Stimulated activated CD8-positive, alpha-beta memory T cell treated with anti-CD3 and anti-CD28 coated beads, Interleukin-12 subunit alpha, Interleukin-12 subunit beta, amount 100 ng/mL, for 4 hours (primary cell): Measurements from ENCODE around the gene RRAGC.
A peak's percentile ranks its signal among the peaks of the same experiment; 100 is the strongest.

Experiments
- DNase-seq: peaks from one replicate; pipeline ENCODE4 v3.0.0-alpha.2; 2020; ENCODE audit warnings: low read depth

The RRAGC gene, protein sequence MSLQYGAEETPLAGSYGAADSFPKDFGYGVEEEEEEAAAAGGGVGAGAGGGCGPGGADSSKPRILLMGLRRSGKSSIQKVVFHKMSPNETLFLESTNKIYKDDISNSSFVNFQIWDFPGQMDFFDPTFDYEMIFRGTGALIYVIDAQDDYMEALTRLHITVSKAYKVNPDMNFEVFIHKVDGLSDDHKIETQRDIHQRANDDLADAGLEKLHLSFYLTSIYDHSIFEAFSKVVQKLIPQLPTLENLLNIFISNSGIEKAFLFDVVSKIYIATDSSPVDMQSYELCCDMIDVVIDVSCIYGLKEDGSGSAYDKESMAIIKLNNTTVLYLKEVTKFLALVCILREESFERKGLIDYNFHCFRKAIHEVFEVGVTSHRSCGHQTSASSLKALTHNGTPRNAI

DNA sequence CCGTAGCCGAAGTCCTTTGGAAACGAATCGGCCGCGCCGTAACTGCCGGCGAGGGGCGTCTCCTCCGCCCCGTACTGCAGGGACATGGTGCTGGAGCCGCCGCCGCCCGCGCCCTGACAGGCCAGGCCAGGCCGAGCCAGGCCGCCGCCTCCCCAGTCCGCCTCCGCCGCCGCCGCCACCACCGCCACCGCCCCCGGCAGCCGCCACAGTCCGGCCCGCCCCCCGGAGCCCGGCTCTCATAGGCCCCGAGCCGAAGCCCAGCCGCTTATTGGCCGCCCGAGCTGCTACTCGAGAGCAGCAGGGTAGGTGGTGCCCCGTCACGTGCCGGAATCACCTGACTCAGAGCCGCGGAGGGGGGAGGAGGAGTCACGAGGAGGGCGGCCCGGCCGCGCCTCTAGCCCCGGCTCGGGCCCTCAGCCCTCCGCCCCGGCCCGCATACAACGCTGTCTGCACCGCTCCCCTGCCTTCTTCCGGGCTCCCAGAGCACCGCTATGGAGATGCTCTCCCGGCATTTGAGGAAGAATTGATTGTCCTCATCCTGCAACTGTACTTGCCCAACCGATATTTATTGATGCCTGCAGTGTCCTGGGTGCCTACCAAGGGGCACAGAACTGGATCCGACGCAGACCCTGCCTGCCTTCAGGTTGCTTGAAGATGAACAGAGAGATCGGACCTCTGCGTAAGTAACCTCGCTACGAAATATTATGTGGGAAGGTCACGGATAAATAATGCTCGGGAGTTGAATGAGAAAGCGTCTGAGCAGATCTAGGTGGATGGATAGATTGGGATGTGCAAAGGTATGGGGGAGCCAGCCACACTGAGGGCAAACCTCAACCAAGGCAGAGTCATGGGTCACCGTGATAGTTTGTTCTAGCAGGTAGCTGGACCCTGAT is at the start of gene RRAGC:
TSS of gene RRAGC (minus strand) at position 212 of the 893 bp plus-strand sequence. CDS start at position 86, 126 bp downstream.
- DNase-seq, result peak; percentile 97

GRCh38 chr1:38908821-38909220 is 49.2 kb upstream of the RRAGC start:
- DNase-seq, result no peak

DNA sequence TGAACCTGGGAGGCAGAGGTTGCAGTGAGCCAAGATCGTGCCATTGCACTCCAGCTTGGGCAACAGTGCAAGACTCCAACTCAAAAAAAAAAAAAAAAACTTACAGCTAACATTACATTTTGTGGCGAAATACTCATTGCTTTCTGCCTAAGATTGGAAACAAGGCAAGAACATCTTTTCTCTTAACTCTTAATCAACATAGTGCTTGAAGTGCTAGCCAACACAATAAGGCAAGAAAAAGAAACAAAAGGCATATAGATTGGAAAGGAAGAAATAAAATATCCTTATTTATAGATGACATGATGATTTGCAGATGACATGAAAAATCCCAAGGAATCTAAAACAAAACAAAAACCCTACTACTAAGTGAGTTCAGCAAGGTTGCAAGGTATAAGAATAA is 46.4 kb upstream of the RRAGC start:
- DNase-seq, result no peak

DNA sequence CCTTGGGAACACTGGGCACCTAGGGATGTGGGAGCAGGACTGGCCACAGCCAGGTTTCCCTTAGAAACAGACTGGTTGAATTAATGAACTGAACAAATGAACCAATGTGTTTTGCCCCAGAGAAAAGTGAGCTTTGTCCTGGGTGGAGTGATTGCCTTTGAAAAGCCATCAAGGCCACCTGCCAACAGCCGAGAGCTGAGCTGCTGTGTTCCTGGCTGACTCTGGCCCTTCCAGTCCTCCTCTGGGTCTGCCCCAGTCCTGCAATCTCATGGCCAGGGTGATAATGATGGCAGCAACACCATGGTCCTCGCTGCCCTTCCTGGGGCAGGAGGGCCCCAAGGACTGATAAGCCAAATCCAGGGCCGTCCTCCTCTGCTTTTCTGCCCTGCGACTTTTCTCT is 40.0 kb upstream of the RRAGC start:
- no peak for DNase-seq

DNA sequence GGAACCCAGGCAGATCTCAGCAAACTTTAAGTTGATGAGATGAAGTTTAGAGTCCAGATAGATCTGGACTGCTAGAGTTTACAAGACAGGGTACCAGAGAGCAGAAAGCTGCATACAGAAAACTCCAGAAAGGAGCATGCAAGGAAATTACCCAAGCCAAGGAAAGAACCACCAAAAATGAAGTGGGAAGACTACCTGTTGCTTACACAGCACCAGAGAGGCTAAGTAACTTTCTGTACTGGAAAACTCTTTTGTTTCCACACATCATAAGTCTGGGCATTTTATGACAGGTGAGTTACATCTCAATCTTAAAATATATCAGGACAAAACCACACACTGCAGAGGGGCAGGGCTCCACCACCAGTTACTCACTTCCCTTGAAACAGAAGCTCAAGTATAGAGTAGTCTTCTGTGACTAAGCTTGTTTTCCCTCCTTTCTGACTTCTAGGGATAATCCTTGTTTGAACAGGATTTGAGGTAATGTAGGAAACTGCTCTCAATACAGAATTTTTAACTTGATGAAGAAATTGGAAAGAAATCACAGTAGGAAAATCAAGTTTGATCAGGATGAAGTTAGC is 39.2 kb upstream of the RRAGC start:
- no peak for DNase-seq

DNA sequence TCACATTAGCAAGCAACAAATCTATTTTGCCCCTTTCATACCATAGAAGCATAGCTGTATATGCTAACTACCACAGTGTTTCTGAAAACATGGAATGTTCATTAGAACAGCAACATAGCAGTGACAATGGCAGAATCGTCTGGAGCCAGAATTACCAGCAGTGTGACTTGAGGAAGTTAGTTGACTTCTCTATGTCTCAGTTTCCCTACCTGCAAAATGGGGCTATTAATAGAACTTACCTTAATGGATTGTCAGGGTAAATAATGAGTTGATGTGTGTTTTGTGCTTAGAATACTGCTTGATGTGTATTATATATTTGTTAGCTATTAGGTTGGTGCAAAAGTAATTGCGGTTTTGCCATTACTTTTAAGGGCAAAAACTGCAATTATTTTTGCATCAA is 36.6 kb upstream of the RRAGC start:
- no peak for DNase-seq

DNA sequence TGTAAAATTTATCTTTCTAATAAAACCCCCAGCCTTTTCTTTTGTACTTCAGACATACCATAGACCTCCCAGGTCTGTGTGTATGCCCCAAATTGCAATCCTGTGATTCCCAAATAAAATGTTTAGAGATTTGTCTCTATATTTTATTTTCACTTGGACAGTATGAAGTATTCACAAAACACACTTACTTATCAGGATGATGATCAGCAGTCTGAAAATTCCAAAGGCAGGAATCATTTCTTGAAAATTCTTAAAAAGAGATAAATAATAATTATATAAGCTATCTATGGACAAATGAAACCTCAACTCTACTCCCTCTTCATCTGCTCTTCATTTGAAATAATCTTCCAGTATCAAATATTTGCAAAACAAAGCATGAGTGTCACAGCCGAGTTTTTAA is 33.4 kb upstream of the RRAGC start:
- no peak for DNase-seq

DNA sequence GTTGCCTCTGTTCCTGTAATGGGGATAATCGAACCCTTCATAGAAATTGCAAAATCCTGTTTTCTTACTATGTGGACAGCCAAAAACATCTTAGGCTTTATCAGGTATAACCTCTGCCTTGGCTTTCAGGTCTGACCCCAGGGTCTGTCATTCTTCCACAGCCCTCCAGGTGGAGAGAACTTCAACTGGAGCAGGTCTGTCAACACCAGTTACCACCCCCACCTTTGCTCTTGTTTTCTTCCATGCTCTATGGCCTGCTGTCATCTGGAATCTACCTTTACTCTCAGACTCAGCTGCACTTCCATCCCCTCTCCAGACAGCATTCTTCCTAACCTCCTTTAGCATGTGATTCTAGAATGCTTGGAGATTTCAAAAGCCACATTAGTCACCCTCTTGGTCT is 32.2 kb upstream of the RRAGC start:
- DNase-seq, result no peak

- no peak for DNase-seq
Measured at GRCh38 chr1:38889589-38889988, 30.0 kb upstream of the RRAGC start.

DNA sequence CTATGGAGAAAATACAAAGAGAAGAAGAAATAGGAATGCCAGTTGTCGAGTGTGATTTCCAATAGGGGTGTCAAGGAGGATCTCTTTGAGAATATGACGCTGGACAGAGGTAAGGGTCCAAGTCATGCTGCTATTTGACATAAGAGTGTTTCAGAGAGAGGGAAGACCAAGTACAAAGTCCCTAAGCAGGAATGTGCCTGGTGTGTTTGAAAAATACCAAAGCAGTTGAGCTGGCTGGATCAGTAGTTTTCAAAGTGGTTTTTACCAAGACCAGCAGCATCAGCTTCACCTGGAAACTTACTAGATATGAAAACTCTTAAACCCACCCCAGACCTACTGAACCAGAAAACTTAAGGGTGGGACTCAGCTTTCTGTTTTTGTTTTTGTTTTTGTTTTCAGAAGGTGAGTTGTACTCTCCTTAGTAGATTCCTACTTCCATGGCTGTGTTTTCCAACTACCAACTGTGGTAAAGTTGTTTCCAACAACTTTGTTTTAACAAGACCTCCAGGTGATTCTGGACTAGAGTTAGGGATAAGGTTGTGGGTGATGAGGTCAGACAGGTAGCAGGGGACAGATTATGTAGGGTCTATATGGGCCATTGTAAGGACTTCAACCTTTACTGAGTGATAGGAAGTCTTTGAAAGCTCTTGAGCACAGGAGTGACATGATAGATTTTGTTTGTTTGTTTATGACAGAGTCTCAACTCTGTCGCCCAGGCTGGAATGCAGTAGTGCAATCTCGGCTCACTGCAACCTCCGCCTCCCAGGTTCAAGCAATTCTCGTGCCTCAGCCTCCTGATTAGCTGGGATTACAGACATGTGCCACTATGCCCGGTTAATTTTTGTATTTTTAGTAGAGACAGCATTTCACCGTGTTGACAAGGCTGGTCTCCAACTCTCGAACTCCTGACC is 29.1 kb upstream of the RRAGC start:
- no peak for DNase-seq

- DNase-seq, result no peak
Measured at GRCh38 chr1:38885092-38885491, 25.5 kb upstream of the RRAGC start.

GRCh38 chr1:38881487-38881886 is 21.9 kb upstream of the RRAGC start, which contains the start of gene GJA9:
Gene GJA9 (minus strand): TSS chr1:38881587. CDS start chr1:38876098, 5,489 bp downstream.
- DNase-seq, result no peak

DNA sequence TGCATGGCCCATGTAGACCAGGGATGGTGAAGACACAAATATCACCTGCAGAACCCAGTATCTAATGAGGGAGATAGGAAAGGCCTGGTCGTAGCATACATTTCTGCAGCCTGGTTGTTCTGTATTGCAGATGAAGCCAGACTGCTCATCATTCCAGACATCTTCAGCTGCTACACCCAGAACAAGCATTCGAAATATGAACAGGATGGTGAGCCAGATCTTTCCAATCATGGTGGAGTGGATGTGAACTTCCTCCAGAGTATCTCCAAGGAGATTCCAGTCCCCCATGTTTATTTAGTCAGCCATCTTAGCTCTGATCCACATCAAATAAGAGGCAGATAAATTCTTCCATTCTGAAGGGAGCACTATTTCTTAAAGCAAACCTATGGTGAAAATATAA is 16.2 kb upstream of the RRAGC start:
- no peak for DNase-seq

- peak; percentile 97 for DNase-seq
Measured at GRCh38 chr1:38873027-38873969, 13.7 kb upstream of the RRAGC start, which contains the start of gene MYCBP. Gene MYCBP (minus strand): TSS chr1:38873348. CDS start chr1:38873305, 43 bp downstream.

GRCh38 chr1:38872401-38873026 is 12.9 kb upstream of the RRAGC start:
- DNase-seq, result no peak

- no peak for DNase-seq
Measured at GRCh38 chr1:38870996-38871395, 11.4 kb upstream of the RRAGC start.

GRCh38 chr1:38867208-38867607 is 7.6 kb upstream of the RRAGC start:
- DNase-seq, result no peak

DNA sequence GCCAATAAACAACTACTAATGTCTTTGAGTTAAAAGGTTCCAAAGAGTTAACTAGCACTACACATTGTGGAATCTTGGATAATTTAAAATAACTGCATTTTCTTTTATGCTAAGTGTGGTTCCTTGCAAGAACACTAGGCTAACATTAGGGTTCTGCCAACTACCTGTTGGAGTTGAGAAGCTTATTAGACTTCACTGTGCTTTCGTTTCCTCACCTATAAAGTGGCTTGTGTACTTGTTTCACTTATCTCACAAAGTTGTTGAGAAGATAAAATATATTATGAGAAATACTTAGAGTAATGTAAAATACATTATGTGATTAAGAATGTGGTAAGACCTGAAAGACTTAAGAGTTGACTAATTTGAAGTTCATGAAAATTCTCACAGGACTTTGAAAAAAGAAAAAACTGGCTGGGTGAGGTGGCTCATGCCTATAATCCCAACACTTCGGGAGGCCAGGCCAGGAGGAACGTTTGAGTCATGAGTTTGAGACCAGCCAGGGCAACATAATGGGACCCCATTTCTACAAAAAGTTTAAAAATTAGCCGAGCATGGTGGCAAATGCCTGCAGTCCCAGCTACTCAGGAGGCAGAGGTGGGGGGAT is 5.6 kb upstream of the RRAGC start:
- no peak for DNase-seq

GRCh38 chr1:38860454-38860795 is 853 bp upstream of the RRAGC start:
- DNase-seq, result no peak
